Keratinocyte (primary cell): ENCODE measurements around the gene SCLY. TPM values are rescaled to one million over a fixed set of nuclear protein-coding genes. Genes with fewer than 3 reads are reported as not detected.

Source experiments
- DNase-seq: peaks from one replicate; pipeline ENCODE4 v3.0.0-alpha.2; 2011; ENCODE audit warnings: low read depth, missing footprints, low spot score
- FAIRE-seq: peaks from 2 replicates; lab custom pipeline; 2011; peaks lifted over from hg19 to GRCh38; lab: Jason Lieb, UNC
- H2AFZ ChIP-seq: 2 replicates; pipeline ENCODE4 v1.6.0; 2012; ENCODE audit warnings: low read length, control low read depth, inconsistent platforms; ENCODE audit not compliant: control insufficient read depth
- H3K27ac ChIP-seq: 2 replicates; pipeline ENCODE4 v1.5.1; 2011; ENCODE audit warnings: low read length; ENCODE audit not compliant: control insufficient read depth, insufficient read depth
- H3K27me3 ChIP-seq: 3 replicates; pipeline ENCODE4 v1.6.0; 2011; ENCODE audit warnings: low read length; ENCODE audit not compliant: control insufficient read depth, insufficient read depth; ENCODE audit errors: extremely low read depth
- H3K36me3 ChIP-seq, 2 experiments: 2 replicates in 1 of 2; 3 replicates in 1 of 2; pipeline ENCODE4 v1.5.1; 2011; ENCODE audit warnings: low read length in 2 of 2, mild to moderate bottlenecking in 1 of 2; ENCODE audit not compliant: control insufficient read depth in 2 of 2, insufficient read depth in 2 of 2; ENCODE audit errors: extremely low read depth in 1 of 2
- H3K4me1 ChIP-seq: 3 replicates; pipeline ENCODE4 v1.5.1; 2011; ENCODE audit warnings: low read length; ENCODE audit not compliant: control insufficient read depth, insufficient read depth; ENCODE audit errors: extremely low read depth
- H3K4me2 ChIP-seq: 3 replicates; pipeline ENCODE4 v1.6.0; 2011; ENCODE audit warnings: low read depth, low read length; ENCODE audit not compliant: control insufficient read depth, insufficient read depth; ENCODE audit errors: extremely low read depth
- H3K4me3 ChIP-seq, 3 experiments: fragments of 200-600 bp in 1 of 3; sonication (generic) in 1 of 3; 2 replicates in 2 of 3; 3 replicates in 1 of 3; pipeline ENCODE4 v1.5.1; 2011 to 2016; ENCODE audit warnings: low read length in 3 of 3, mild to moderate bottlenecking in 3 of 3, control low read depth in 2 of 3, inconsistent platforms in 1 of 3, low read depth in 1 of 3, mixed read lengths in 1 of 3, mixed run types in 1 of 3, moderate library complexity in 1 of 3; ENCODE audit not compliant: control insufficient read depth in 2 of 3, insufficient read depth in 2 of 3; ENCODE audit errors: extremely low read depth in 1 of 3
- H3K79me2 ChIP-seq: 2 replicates; pipeline ENCODE4 v1.6.0; 2012; ENCODE audit warnings: low read length; ENCODE audit not compliant: control insufficient read depth, insufficient read depth
- H3K9ac ChIP-seq: 3 replicates; pipeline ENCODE4 v1.6.0; 2011; ENCODE audit warnings: low read length; ENCODE audit not compliant: control insufficient read depth, insufficient read depth; ENCODE audit errors: extremely low read depth
- H3K9me1 ChIP-seq: 3 replicates; pipeline ENCODE4 v1.6.0; 2011; ENCODE audit warnings: low read length; ENCODE audit not compliant: control insufficient read depth, insufficient read depth; ENCODE audit errors: extremely low read depth
- H3K9me3 ChIP-seq: 2 replicates; pipeline ENCODE4 v1.5.1; 2012; ENCODE audit warnings: low read depth, low read length; ENCODE audit not compliant: control insufficient read depth
- H4K20me1 ChIP-seq: 3 replicates; pipeline ENCODE4 v1.6.0; 2011; ENCODE audit warnings: low read length; ENCODE audit not compliant: control insufficient read depth, insufficient read depth; ENCODE audit errors: extremely low read depth
- CTCF ChIP-seq, 3 experiments: IDR thresholded peaks in 1 of 3; conservative IDR thresholded peaks in 1 of 3; optimal IDR thresholded peaks in 1 of 3; 2 replicates in 2 of 3; 3 replicates in 1 of 3; pipeline versions ENCODE3 to v1.5.1; 2011; ENCODE audit warnings: low read length in 3 of 3, mild to moderate bottlenecking in 3 of 3, moderate library complexity in 2 of 3, control low read depth in 1 of 3, inconsistent platforms in 1 of 3; ENCODE audit not compliant: insufficient read depth in 2 of 3; ENCODE audit errors: extremely low read depth in 1 of 3
- EZH2 ChIP-seq: IDR thresholded peaks from one replicate; pipeline ENCODE4 v1.6.1; 2012; ENCODE audit warnings: inconsistent platforms, mild to moderate bottlenecking, low read length, moderate library complexity
- dilution Hi-C: fragments of 300-500 bp; cut with MboI; formaldehyde crosslinking; loops from one replicate; pipeline ENCODE4 v1.7.0; 2020; ENCODE audit warnings: low sequenced_read_pairs; ENCODE audit not compliant: extremely low pct_ligation_motif_present
- polyA plus RNA-seq, 5 experiments: library from polyadenylated mRNA; depleted of rRNA in 3 of 5; stranded (reverse) in 3 of 5; stranded (forward) in 1 of 5; unstranded in 1 of 5; fragments of >200 nt; gene quantifications; 1 replicate in 1 of 5; 2 replicates in 3 of 5; 3 replicates in 1 of 5; pipeline versions ENCODE4 v1.2.1 to v1.2.3, GENCODE V29; 2011 to 2012; ENCODE audit warnings: missing spikeins in 2 of 5, low read depth in 1 of 5, low replicate concordance in 1 of 5

Gene SCLY
- polyA plus RNA-seq, 1 donor (not counting 4 experiments of a cell fraction or from before 2014, with no cell fraction given), result 11.8 TPM

GRCh38 chr2:238081150-238081549 is 20.3 kb downstream of the SCLY start:
- DNase-seq (no peak), FAIRE-seq (no peak)
- Histone ChIP-seq H3K4me3 (no peak overlapping the region), H3K36me3 (peaks cover 12 to 30% of the 10 kb centered on the region in 2 experiments), H4K20me1 (no peaks in the 10 kb centered on the region), H3K27me3 (no peaks in the 10 kb centered on the region), H3K79me2 (no peaks in the 10 kb centered on the region), H3K9me3 (no peaks in the 10 kb centered on the region), H3K9ac (no peak overlapping the region), H3K9me1 (no peaks in the 10 kb centered on the region), H3K4me2 (no peak overlapping the region), H2AFZ (no peak overlapping the region), H3K4me1 (no peaks in the 10 kb centered on the region), H3K27ac (no peak overlapping the region)
- dilution Hi-C loops, result no loop called here
- TF ChIP-seq EZH2 (no peak), CTCF (optimal IDR thresholded peaks at IDR 0.05 in 1 of 3, IDR thresholded peaks at IDR 0.05 in 1 of 3, conservative IDR thresholded peaks at IDR 0.05 in 1 of 3; ENCODE audit: extremely low read depth in 1 of 3, insufficient read depth in 2 of 3, low read length in 3 of 3) (no peak)

GRCh38 chr2:238081561-238081960 is 20.8 kb downstream of the SCLY start:
- H4K20me1 ChIP-seq, result no peaks in the 10 kb centered on the region
- no peak for FAIRE-seq
- H3K4me3 ChIP-seq, result no peak overlapping the region
- H3K36me3 ChIP-seq, result peaks cover 12 to 30% of the 10 kb centered on the region in 2 experiments
- dilution Hi-C loops, result no loop called here
- no peak overlapping the region for H3K27ac ChIP-seq
- DNase-seq, result no peak
- H3K4me2 ChIP-seq, result no peak overlapping the region
- H2AFZ ChIP-seq, result no peak overlapping the region
- H3K9ac ChIP-seq, result no peak overlapping the region
- no peaks in the 10 kb centered on the region for H3K9me1 ChIP-seq
- no peaks in the 10 kb centered on the region for H3K27me3 ChIP-seq
- H3K79me2 ChIP-seq, result no peaks in the 10 kb centered on the region
- TF ChIP-seq EZH2 (no peak), CTCF (optimal IDR thresholded peaks at IDR 0.05 in 1 of 3, IDR thresholded peaks at IDR 0.05 in 1 of 3, conservative IDR thresholded peaks at IDR 0.05 in 1 of 3; ENCODE audit: extremely low read depth in 1 of 3, insufficient read depth in 2 of 3, low read length in 3 of 3) (no peak)
- H3K4me1 ChIP-seq, result no peaks in the 10 kb centered on the region
- H3K9me3 ChIP-seq, result no peaks in the 10 kb centered on the region
